ENCODE measurements around the gene PCSK4. TPM values are rescaled to one million over a fixed set of nuclear protein-coding genes. Genes with fewer than 3 reads are reported as not detected.

Gene PCSK4
- total RNA-seq, 1 experiment from 2014 or later = 9.1 TPM

DNA sequence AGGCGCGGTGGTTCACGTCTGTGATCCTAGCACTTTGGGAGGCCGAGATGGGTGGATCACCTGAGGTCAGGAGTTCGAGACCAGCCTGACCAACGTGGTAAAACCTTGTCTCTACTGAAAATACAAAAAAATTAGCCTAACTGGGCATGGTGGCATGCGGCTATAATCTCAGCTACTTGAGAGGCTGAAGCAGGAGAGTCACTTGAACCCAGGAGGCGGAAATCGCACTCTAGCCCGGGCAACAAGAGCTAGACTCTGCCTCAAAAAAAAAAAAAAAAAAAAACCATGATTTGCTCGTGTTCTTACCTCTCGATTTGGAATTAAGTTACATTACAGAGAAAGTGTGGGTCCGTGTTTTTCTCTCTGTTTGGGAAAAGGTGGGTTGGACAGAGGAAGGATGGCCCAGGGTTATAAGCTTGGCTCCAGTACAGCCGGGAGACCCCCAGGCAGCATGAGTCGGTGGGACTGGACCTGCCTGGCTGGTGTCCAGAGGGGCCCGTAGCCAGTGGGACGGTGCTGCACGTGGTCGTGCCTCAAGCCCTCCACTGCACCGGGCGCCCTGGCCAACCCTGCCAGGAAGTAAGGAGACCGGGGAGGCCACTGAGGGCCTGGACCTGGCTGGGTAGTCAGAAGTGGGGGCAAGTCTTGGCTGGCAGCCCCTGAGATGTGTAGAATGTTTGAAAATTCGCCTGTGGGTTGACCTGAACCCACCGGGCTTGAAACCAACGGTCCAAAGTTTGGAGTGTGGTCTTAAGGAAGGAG, 48.3 kb downstream of the PCSK4 start:
- TF ChIP-seq, protein P1, sequence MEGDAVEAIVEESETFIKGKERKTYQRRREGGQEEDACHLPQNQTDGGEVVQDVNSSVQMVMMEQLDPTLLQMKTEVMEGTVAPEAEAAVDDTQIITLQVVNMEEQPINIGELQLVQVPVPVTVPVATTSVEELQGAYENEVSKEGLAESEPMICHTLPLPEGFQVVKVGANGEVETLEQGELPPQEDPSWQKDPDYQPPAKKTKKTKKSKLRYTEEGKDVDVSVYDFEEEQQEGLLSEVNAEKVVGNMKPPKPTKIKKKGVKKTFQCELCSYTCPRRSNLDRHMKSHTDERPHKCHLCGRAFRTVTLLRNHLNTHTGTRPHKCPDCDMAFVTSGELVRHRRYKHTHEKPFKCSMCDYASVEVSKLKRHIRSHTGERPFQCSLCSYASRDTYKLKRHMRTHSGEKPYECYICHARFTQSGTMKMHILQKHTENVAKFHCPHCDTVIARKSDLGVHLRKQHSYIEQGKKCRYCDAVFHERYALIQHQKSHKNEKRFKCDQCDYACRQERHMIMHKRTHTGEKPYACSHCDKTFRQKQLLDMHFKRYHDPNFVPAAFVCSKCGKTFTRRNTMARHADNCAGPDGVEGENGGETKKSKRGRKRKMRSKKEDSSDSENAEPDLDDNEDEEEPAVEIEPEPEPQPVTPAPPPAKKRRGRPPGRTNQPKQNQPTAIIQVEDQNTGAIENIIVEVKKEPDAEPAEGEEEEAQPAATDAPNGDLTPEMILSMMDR (conservative IDR thresholded peaks at IDR 0.05) = no peak
- no CpG with 5 or more reads among the region's 25 CpGs for WGBS (ENCODE audit: extremely low coverage, insufficient read length, low lambda C conversion rate)
- Mint-ChIP-seq H3K27me3 (ENCODE audit: low read depth) (peaks cover 19% of the 10 kb centered on the region), H3K4me1 (peaks cover 0 to 22% of the 10 kb centered on the region in 2 experiments), H3K36me3 (ENCODE audit: insufficient read depth in 1 of 3, low read depth in 3 of 3) (peaks cover 29 to 48% (median 41%) of the 10 kb centered on the region in 3 experiments), H3K27ac (peak overlapping the region in 1 of 3 experiments; percentile 67; a peak in 2 of 7 replicates), H3K9me3 (no peaks in the 10 kb centered on the region), H3K4me3 (peak overlapping the region; percentile 29 to 98)
- H3K56ac ChIP-seq (ENCODE audit: insufficient read length, low read depth, low read length) = no peak overlapping the region
- no peak overlapping the region for H2BK15ac ChIP-seq (ENCODE audit: low read depth, low read length)
- H3K9ac ChIP-seq (ENCODE audit: extremely low read depth, insufficient read length, low read length) = no peak overlapping the region
- H3K23me2 ChIP-seq (ENCODE audit: insufficient read length, low read depth, low read length, poor library complexity, severe bottlenecking) = peaks cover 5% of the 10 kb centered on the region
- H3K18ac ChIP-seq (ENCODE audit: insufficient read length, low read depth, low read length) = no peak overlapping the region
- H3K79me1 ChIP-seq (ENCODE audit: insufficient read depth, low read depth, low read length, poor library complexity, severe bottlenecking) = peaks cover 12% of the 10 kb centered on the region
- no peak overlapping the region for H4K8ac ChIP-seq (replicated peaks; ENCODE audit: insufficient read length, low read depth, low read length)
- no peak overlapping the region for H4K5ac ChIP-seq (ENCODE audit: insufficient read length, low read depth, low read length)
- no peaks in the 10 kb centered on the region for H3K9me3 ChIP-seq (ENCODE audit: control insufficient read depth, low read depth, low read length)
- no peaks in the 10 kb centered on the region for H4K20me1 ChIP-seq (ENCODE audit: control insufficient read depth, insufficient read depth, insufficient read length)
- H4K91ac ChIP-seq (ENCODE audit: insufficient read length, low read depth, low read length) = no peak overlapping the region
- no peak overlapping the region for H2AK5ac ChIP-seq (ENCODE audit: insufficient read length, low read length)
- H2BK120ac ChIP-seq (ENCODE audit: low read depth, low read length, poor library complexity, severe bottlenecking) = no peak overlapping the region
- no peak overlapping the region for H2BK20ac ChIP-seq (ENCODE audit: low read depth, low read length, poor library complexity, severe bottlenecking)
- no peak overlapping the region for H3T11ph ChIP-seq (ENCODE audit: low read length)
- no peak overlapping the region for H3K4ac ChIP-seq (ENCODE audit: low read depth, low read length)
- no peak overlapping the region for H2AFZ ChIP-seq (ENCODE audit: low read length)
- H3K79me2 ChIP-seq (ENCODE audit: insufficient read depth, low read length) = peaks cover 11% of the 10 kb centered on the region; the same call in 1 of the 2 replicates
- H3K4me1 ChIP-seq (ENCODE audit: insufficient read depth, low read length) = no peaks in the 10 kb centered on the region
- H3K23ac ChIP-seq (ENCODE audit: insufficient read length, low read depth, low read length) = no peak overlapping the region
- H3K27me3 ChIP-seq (ENCODE audit: insufficient read depth, low read length) = no peaks in the 10 kb centered on the region; the same call in 1 of the 2 replicates
- no peak overlapping the region for H3K27ac ChIP-seq (ENCODE audit: insufficient read length, low read depth, low read length)
- no peak overlapping the region for H2BK12ac ChIP-seq (ENCODE audit: insufficient read length, low read depth, low read length)
- no peak overlapping the region for H3K14ac ChIP-seq (ENCODE audit: insufficient read depth, low read length)
- no peak for DNase-seq
- H2BK5ac ChIP-seq (ENCODE audit: insufficient read length, low read length) = no peak overlapping the region
- H3K4me2 ChIP-seq (ENCODE audit: insufficient read depth, insufficient read length, low read length) = no peak overlapping the region
